Measurements from ENCODE around the gene NTN5. TPM values are rescaled to one million over a fixed set of nuclear protein-coding genes. Genes with fewer than 3 reads are reported as not detected.

Gene NTN5
- total RNA-seq, 1 donor from 2014 or later = 7.1 TPM

- Mint-ChIP-seq H3K27ac (peak overlapping the region; percentile 86), H3K4me1 (peaks cover 31% of the 10 kb centered on the region), H3K9me3 (no peaks in the 10 kb centered on the region), H3K27me3 (ENCODE audit: low read depth) (no peaks in the 10 kb centered on the region), H3K36me3 (peaks cover 3% of the 10 kb centered on the region), H3K4me3 (peak overlapping the region; percentile 57)
- no peak for DNase-seq (ENCODE audit: low spot score in 2 of 2, unreplicated experiment in 2 of 2)
- TF ChIP-seq CTCF (IDR thresholded peaks at IDR 0.05; ENCODE audit: unreplicated experiment) = no peak
Measured at GRCh38 chr19:48629599-48630295, 43.1 kb downstream of the NTN5 start.

GRCh38 chr19:48629297-48629598 is 43.6 kb downstream of the NTN5 start:
- Mint-ChIP-seq H3K27me3 (ENCODE audit: low read depth) (no peaks in the 10 kb centered on the region), H3K4me3 (no peak overlapping the region), H3K9me3 (no peaks in the 10 kb centered on the region), H3K4me1 (peaks cover 31% of the 10 kb centered on the region), H3K27ac (no peak overlapping the region), H3K36me3 (peaks cover 3% of the 10 kb centered on the region)
- no peak for TF ChIP-seq CTCF (IDR thresholded peaks at IDR 0.05; ENCODE audit: unreplicated experiment)
- DNase-seq (ENCODE audit: low spot score in 2 of 2, unreplicated experiment in 2 of 2) = no peak

- Mint-ChIP-seq H3K4me3 (no peak overlapping the region), H3K27me3 (ENCODE audit: low read depth) (no peaks in the 10 kb centered on the region), H3K27ac (no peak overlapping the region), H3K9me3 (no peaks in the 10 kb centered on the region), H3K36me3 (peaks cover 3% of the 10 kb centered on the region), H3K4me1 (peaks cover 30% of the 10 kb centered on the region)
- no peak for DNase-seq (ENCODE audit: low spot score in 2 of 2, unreplicated experiment in 2 of 2)
- TF ChIP-seq CTCF (IDR thresholded peaks at IDR 0.05; ENCODE audit: unreplicated experiment) = no peak
Measured at GRCh38 chr19:48628486-48629296, 44.1 kb downstream of the NTN5 start.

GRCh38 chr19:48627865-48628314 is 44.9 kb downstream of the NTN5 start:
- DNase-seq (ENCODE audit: low spot score in 2 of 2, unreplicated experiment in 2 of 2) = no peak
- H3K27me3 Mint-ChIP-seq (ENCODE audit: low read depth) = no peaks in the 10 kb centered on the region
- no peak overlapping the region for H3K27ac Mint-ChIP-seq
- peaks cover 3% of the 10 kb centered on the region for H3K36me3 Mint-ChIP-seq
- no peak overlapping the region for H3K4me3 Mint-ChIP-seq
- H3K4me1 Mint-ChIP-seq = peaks cover 35% of the 10 kb centered on the region
- no peaks in the 10 kb centered on the region for H3K9me3 Mint-ChIP-seq
- TF ChIP-seq CTCF (IDR thresholded peaks at IDR 0.05; ENCODE audit: unreplicated experiment) = no peak

GRCh38 chr19:48627201-48627864 is 45.5 kb downstream of the NTN5 start:
- H3K27me3 Mint-ChIP-seq (ENCODE audit: low read depth) = no peaks in the 10 kb centered on the region
- peaks cover 37% of the 10 kb centered on the region for H3K4me1 Mint-ChIP-seq
- no peak overlapping the region for H3K4me3 Mint-ChIP-seq
- DNase-seq (ENCODE audit: low spot score in 2 of 2, unreplicated experiment in 2 of 2) = no peak
- no peaks in the 10 kb centered on the region for H3K9me3 Mint-ChIP-seq
- TF ChIP-seq CTCF (IDR thresholded peaks at IDR 0.05; ENCODE audit: unreplicated experiment) = no peak
- H3K36me3 Mint-ChIP-seq = no peaks in the 10 kb centered on the region
- no peak overlapping the region for H3K27ac Mint-ChIP-seq
